GM12878 (cell line): ENCODE measurements around the gene HYAL1. TPM values are rescaled to one million over a fixed set of nuclear protein-coding genes. Genes with fewer than 3 reads are reported as not detected.

ENCODE experiments used
- BRCA1 ChIP-seq: IDR thresholded peaks from 2 replicates; pipeline ENCODE4 v1.6.1; 2011; ENCODE audit warnings: low read depth, low read length, improper control_type of control experiment
- CBX3 ChIP-seq: fragments of 200-600 bp; sonication (generic); IDR thresholded peaks from 2 replicates; pipeline ENCODE4 v1.6.1; 2016; ENCODE audit warnings: low read depth, borderline replicate concordance
- CHD2 ChIP-seq: IDR thresholded peaks from 2 replicates; pipeline ENCODE4 v1.6.1; 2011; ENCODE audit warnings: low read depth, low read length, improper control_type of control experiment, borderline replicate concordance
- CHD4 ChIP-seq: fragments of 200-600 bp; sonication (generic); IDR thresholded peaks from 2 replicates; pipeline ENCODE4 v1.6.1; 2016; ENCODE audit warnings: mild to moderate bottlenecking
- EED ChIP-seq: sonication (generic); IDR thresholded peaks from 2 replicates; pipeline ENCODE4 v1.6.1; 2016; ENCODE audit warnings: antibody characterized with exemption, low read depth
- EZH2 ChIP-seq: IDR thresholded peaks from 2 replicates; pipeline ENCODE4 v1.6.1; 2012; ENCODE audit warnings: low read depth, mild to moderate bottlenecking, control low read depth, inconsistent platforms, low read length, borderline replicate concordance; ENCODE audit not compliant: control insufficient read depth
- HCFC1 ChIP-seq: fragments of 150-350 bp; IDR thresholded peaks from 2 replicates; pipeline ENCODE4 v1.6.1; 2014; ENCODE audit warnings: low read length
- HDGF ChIP-seq: fragments of 450-650 bp; IDR thresholded peaks from 2 replicates; pipeline ENCODE4 v1.6.1; 2016; ENCODE audit warnings: antibody characterized with exemption
- IKZF1 ChIP-seq: fragments of 450-650 bp; conservative IDR thresholded peaks from 2 replicates; pipeline ENCODE4 v1.6.1; 2017; ENCODE audit warnings: antibody characterized with exemption, mild to moderate bottlenecking
- IRF4 ChIP-seq: IDR thresholded peaks from 2 replicates; pipeline ENCODE4 v1.6.1; 2011; ENCODE audit warnings: low read depth, low read length
- IRF5 ChIP-seq: fragments of 450-650 bp; IDR thresholded peaks from 2 replicates; pipeline ENCODE4 v1.6.1; 2017; ENCODE audit warnings: borderline replicate concordance
- JUND ChIP-seq: IDR thresholded peaks from 2 replicates; pipeline ENCODE4 v1.6.1; 2012; ENCODE audit warnings: low read depth, mild to moderate bottlenecking, low read length, improper control_type of control experiment, moderate library complexity
- KLF5 ChIP-seq: fragments of 450-650 bp; IDR thresholded peaks from 2 replicates; pipeline ENCODE4 v1.6.1; 2014; ENCODE audit warnings: mild to moderate bottlenecking; ENCODE audit not compliant: partially characterized antibody
- LARP7 ChIP-seq: fragments of 450-650 bp; IDR thresholded peaks from 2 replicates; pipeline ENCODE4 v1.6.1; 2017; ENCODE audit warnings: mild to moderate bottlenecking
- MEF2A ChIP-seq: IDR thresholded peaks from 2 replicates; pipeline ENCODE4 v1.6.1; 2011; ENCODE audit warnings: low read depth, mild to moderate bottlenecking, low read length, moderate library complexity; ENCODE audit not compliant: insufficient read depth
- MTA2 ChIP-seq: fragments of 450-650 bp; IDR thresholded peaks from 2 replicates; pipeline ENCODE4 v1.6.1; 2016; ENCODE audit warnings: low read depth, mild to moderate bottlenecking, moderate library complexity
- NFIC ChIP-seq: IDR thresholded peaks from 2 replicates; pipeline ENCODE4 v1.6.1; 2012; ENCODE audit warnings: low read depth, mild to moderate bottlenecking, inconsistent platforms, low read length, moderate library complexity
- SIX5 ChIP-seq: IDR thresholded peaks from 2 replicates; pipeline ENCODE4 v1.6.1; 2011; ENCODE audit warnings: mild to moderate bottlenecking, low read depth, low read length, moderate library complexity; ENCODE audit not compliant: severe bottlenecking
- SMARCA5 ChIP-seq: fragments of 450-650 bp; IDR thresholded peaks from 2 replicates; pipeline ENCODE4 v1.6.1; 2017; ENCODE audit warnings: mild to moderate bottlenecking
- SMC3 ChIP-seq: IDR thresholded peaks from 2 replicates; pipeline ENCODE4 v1.6.1; 2011; ENCODE audit warnings: low read length, improper control_type of control experiment, borderline replicate concordance
- SUPT20H ChIP-seq: IDR thresholded peaks from 2 replicates; pipeline ENCODE4 v1.6.1; 2011; ENCODE audit warnings: low read depth, mild to moderate bottlenecking, low read length, moderate library complexity, borderline replicate concordance; ENCODE audit not compliant: control insufficient read depth
- TCF3 ChIP-seq: IDR thresholded peaks from 2 replicates; pipeline ENCODE4 v1.6.1; 2012; ENCODE audit warnings: low read depth, mild to moderate bottlenecking, low read length, borderline replicate concordance; ENCODE audit not compliant: insufficient read depth
- WRNIP1 ChIP-seq: IDR thresholded peaks from 2 replicates; pipeline ENCODE4 v1.6.1; 2011; ENCODE audit warnings: low read depth, low read length, improper control_type of control experiment, borderline replicate concordance
- polyA plus RNA-seq, 11 experiments: library from polyadenylated mRNA; depleted of rRNA in 4 of 11; unstranded in 6 of 11; stranded (reverse) in 5 of 11; fragments of >200 nt; fragmentation: Nextera tagmentation in 4 of 11; fragmentation: Illumina TruSeq in 1 of 11; extraction: Ambion mirVana in 4 of 11; extraction: Trizol in 1 of 11; gene quantifications; 1 replicate in 1 of 11; 2 replicates in 10 of 11; pipeline versions ENCODE4 v1.2.1 to v1.2.3, GENCODE V29; 2011 to 2016; ENCODE audit warnings: inconsistent platforms in 2 of 11, missing spikeins in 2 of 11, low read depth in 1 of 11
- total RNA-seq, 4 experiments: library from RNA; depleted of rRNA in 3 of 4; stranded (reverse); fragments of >200 nt in 3 of 4; fragmentation: Illumina TruSeq in 1 of 4; extraction: Trizol in 1 of 4; gene quantifications; 2 replicates each; pipeline versions ENCODE4 v1.2.1 to v1.2.3, GENCODE V29; 2013 to 2021
- TF ChIP-seq, protein P1 (sequence below): fragments of 450-650 bp; IDR thresholded peaks from 2 replicates; pipeline ENCODE4 v1.6.1; 2017; ENCODE audit warnings: antibody characterized with exemption, mild to moderate bottlenecking, moderate library complexity
- TF ChIP-seq, protein P2 (sequence below): fragments of 450-650 bp; IDR thresholded peaks from 2 replicates; pipeline ENCODE4 v1.6.1; 2018; ENCODE audit warnings: borderline replicate concordance, mild to moderate bottlenecking; ENCODE audit not compliant: partially characterized antibody

Gene HYAL1
- total and polyA plus RNA-seq, 10 of the 15 experiments (the other 5 are each of a cell fraction or from before 2014, with no cell fraction given) = 0.04 to 0.55 (median 0.18) TPM; not detected in 2

DNA sequence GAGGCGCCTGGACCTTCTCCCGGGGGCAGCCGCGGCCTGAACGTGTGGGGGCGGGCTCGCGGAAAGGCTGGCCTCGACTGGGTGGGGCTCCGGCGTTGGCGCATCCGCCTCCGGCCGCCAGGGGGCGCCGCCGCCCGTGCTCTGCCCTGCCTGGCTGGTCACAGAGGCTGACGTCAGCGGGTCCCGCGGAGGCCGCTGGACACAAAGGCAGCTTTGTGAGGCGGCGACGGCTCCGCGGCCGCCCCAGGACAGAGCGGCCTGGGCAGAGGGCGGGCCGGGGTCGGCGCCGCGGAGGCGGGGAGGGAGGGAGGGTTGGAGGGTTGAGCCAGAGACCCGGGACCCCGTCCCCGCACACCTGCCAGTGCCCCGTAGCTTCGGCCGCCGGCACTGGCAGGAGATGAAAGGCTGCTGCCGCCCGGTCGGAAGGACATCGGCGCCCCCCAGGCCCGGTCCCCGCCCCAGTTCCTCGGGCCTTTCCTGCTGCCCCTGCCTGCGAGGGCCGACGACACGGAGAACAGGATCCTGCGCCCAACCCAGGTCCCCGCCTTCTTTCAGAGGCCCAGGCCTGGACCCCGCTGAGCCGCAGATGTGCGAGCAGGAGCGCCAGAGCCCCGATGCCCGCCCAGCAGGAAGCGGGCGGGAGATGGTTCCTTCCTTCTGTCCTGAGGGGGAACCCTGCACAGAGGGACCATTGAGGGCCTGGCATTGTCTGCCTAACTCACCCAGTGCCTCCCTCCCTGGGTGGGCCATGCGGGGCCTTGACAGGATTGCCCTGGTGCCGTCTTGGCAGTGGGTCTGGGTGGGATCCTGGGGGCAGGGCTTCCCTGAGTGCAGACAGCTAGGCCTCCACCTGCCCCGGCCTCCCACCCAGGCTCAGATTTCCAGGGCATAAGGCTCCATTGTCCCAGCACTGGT, 43.1 kb downstream of the HYAL1 start (continued):
- TF ChIP-seq, protein P1, sequence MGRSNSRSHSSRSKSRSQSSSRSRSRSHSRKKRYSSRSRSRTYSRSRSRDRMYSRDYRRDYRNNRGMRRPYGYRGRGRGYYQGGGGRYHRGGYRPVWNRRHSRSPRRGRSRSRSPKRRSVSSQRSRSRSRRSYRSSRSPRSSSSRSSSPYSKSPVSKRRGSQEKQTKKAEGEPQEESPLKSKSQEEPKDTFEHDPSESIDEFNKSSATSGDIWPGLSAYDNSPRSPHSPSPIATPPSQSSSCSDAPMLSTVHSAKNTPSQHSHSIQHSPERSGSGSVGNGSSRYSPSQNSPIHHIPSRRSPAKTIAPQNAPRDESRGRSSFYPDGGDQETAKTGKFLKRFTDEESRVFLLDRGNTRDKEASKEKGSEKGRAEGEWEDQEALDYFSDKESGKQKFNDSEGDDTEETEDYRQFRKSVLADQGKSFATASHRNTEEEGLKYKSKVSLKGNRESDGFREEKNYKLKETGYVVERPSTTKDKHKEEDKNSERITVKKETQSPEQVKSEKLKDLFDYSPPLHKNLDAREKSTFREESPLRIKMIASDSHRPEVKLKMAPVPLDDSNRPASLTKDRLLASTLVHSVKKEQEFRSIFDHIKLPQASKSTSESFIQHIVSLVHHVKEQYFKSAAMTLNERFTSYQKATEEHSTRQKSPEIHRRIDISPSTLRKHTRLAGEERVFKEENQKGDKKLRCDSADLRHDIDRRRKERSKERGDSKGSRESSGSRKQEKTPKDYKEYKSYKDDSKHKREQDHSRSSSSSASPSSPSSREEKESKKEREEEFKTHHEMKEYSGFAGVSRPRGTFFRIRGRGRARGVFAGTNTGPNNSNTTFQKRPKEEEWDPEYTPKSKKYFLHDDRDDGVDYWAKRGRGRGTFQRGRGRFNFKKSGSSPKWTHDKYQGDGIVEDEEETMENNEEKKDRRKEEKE = no peak
- TF ChIP-seq HDGF (no peak), HCFC1 (no peak), EED (no peak), JUND (peak; percentile 65), MTA2 (no peak), SMARCA5 (peak; percentile 90), SUPT20H (no peak), IKZF1 (peak; percentile 30), KLF5 (peak; percentile 50), SIX5 (no peak), BRCA1 (no peak), NFIC (no peak), CBX3 (no peak), LARP7 (peak; percentile 65; the same call in 1 of the 2 replicates), EZH2 (no peak), SMC3 (peak; percentile 53; the same call in 1 of the 2 replicates), CHD2 (peak; percentile 72), TCF3 (no peak), IRF5 (no peak), IRF4 (no peak), WRNIP1 (no peak), CHD4 (no peak), MEF2A (0 out of 2 replicates have a peak, but pooled peaks have one; percentile 42)
- TF ChIP-seq, protein P2, sequence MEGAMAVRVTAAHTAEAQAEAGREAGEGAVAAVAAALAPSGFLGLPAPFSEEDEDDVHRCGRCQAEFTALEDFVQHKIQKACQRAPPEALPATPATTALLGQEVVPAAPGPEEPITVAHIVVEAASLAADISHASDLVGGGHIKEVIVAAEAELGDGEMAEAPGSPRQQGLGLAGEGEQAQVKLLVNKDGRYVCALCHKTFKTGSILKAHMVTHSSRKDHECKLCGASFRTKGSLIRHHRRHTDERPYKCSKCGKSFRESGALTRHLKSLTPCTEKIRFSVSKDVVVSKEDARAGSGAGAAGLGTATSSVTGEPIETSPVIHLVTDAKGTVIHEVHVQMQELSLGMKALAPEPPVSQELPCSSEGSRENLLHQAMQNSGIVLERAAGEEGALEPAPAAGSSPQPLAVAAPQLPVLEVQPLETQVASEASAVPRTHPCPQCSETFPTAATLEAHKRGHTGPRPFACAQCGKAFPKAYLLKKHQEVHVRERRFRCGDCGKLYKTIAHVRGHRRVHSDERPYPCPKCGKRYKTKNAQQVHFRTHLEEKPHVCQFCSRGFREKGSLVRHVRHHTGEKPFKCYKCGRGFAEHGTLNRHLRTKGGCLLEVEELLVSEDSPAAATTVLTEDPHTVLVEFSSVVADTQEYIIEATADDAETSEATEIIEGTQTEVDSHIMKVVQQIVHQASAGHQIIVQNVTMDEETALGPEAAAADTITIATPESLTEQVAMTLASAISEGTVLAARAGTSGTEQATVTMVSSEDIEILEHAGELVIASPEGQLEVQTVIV = no peak
